GM19025 (cell line): Measurements from ENCODE around the gene NPHP4.

Experiments used
- ATAC-seq: cut with Tn5 transposase; IDR thresholded peaks from one replicate; pipeline ENCODE4 v1.9.1; 2021; ENCODE audit warnings: mild to moderate bottlenecking, low read depth, moderate library complexity; ENCODE audit not compliant: unreplicated experiment

NPHP4 gene

DNA sequence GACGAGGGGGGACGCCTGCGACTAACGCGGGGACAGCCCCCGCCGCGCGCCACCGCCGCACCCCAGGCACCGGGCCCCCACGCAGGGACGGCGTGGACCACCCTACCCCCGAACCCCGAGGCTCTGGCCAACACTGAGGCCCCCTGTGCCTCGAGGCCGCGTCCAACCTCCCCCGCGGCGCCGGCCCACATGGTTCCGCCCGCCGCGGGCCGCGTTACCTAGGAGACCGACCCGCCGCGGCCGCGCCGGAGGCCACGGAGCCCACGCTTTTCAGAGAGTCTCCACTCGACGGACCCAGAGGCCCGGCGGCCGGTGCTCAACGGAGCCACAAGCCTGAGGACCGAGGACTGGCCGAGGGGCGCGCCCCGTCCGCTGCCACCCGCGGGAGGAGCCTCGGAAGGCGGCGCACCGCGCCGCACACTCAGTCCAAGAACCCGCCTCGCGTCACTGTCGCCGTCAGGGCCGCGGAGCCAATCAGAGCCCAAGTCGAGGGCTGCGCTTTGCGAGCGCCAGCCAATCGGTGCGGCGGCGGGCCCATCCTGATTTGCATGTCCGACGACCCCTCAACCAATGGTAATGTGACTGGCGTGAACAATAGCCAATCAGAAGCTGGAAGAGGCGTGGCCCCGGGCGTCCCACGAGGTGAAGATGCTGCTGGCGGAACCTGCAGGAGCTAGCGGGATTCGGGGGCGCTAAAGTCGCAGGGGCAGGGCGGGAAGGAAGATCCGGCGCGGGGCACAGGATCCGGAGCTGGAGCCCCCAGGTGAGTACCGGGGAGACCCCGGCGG lies at the start of gene NPHP4:
NPHP4 (minus strand) TSS at position 400 of the 788 bp plus-strand sequence. CDS start 6,136 bp downstream, outside the sequence.
- ATAC-seq = peak; percentile 90

DNA sequence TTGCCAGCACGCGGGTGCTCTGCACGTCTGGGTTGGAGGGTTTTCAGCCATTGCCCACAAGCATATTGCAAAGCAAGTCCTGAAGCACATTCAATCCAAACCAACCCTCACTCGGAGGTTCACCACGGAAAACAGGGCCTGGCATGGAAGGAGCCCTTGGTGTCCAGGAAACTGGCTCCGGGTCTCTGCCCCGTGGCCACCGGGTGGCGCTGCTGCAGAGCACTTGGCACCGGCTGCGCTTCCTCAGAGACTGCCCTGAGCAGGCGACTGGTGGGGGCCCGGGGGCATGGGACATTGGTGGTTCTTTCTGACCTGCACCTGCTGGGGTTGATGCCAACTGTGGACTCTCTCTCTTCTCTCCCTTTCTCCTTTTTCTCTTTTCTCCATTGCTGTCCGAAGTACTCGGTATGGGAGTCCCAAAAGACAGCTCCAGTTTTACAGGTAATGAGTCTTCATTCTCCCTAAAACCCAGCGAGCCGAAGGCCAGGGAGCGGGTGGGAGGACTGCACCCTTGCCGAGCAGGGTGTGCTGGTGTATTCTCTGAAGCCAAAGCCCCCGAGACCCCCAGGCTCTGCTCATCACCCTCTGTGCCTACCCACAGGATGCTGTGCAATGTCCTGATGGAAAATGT lies 49.3 kb upstream of the NPHP4 start:
- no peak for ATAC-seq

DNA sequence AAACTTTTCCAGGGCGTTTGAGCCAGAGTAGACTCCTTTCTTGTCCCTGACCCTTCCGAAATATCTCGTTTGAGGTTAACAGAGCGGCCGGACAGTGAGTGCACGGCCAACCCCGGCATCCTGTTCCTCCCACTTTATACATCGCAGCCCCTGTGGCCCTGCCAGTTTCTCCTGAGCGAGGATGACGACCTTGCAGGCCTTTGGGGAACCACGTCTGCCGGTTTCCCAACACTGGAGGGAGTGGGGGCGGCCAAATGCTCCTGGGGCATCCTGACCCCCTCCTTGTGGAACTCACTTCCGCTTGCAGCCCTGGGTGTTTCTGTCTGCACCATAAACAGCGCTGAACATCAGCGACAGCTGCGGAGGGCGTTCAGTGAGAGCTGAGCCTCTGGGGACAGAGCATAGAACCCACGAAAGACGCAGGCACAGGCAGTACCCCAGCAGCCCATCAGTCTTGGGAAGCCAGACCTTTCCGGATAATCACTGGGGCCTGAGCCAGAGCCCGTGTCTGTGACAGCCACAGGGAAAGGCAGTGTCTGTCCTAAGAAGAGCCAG lies 48.7 kb upstream of the NPHP4 start:
- no peak for ATAC-seq

DNA sequence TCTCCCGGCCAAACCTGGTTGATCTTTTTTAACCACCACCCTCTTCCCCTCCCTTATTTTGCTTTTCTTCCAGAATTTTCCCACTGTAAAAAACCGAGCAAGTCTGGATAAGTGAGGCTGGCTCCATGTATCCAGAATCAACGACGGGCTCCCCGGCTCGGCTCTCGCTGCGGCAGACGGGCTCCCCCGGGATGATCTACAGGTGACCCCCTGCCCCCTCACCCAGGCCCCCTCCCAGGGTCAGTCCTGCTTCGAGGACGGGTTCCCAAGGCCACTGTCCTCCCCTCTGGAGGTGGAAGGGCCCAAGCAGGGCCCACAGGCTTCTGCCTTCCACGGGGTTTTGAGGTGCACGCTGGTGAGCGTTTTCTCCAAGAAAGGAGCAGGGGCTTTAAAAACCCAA lies 48.2 kb upstream of the NPHP4 start:
- no peak for ATAC-seq

DNA sequence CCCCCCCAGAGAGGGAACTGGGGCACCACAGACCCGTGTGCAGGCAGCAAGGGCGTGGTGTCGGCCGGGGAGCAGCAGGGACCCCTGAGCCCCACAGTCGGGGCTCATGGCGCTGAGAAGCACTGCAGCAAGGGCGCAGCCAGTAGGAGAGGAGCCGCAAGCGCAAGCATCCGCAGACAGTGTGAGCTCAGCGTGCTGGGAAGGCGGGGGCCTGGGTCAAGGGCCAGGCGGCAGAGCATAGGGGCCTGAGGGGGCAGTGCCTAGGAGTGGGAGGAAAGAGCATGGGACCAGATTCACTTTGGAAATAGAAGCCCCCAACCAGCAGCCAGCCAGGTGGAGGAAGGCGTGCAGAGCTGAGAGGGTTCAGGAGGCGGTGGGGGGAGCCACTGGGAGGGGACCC lies 46.8 kb upstream of the NPHP4 start:
- ATAC-seq = no peak

DNA sequence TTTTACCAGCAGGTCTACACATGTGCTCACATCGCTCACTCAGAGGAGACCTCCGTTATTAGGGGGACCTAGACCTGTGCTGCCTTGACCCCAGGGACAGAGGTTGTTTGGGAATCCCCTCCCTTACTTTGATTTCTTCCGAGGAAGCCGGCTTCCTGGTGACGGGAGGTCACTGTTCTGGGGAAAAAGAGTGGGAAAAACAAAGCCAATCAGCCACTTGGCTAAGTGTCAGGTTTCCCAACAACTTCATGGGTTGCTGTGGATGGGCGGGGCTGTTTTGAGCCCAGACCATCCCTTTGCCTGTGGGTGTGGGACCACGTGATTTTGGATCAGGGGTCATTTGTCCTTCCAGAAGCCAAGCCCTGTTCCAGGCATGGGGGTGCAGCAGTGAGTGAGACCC lies 46.4 kb upstream of the NPHP4 start:
- no peak for ATAC-seq

DNA sequence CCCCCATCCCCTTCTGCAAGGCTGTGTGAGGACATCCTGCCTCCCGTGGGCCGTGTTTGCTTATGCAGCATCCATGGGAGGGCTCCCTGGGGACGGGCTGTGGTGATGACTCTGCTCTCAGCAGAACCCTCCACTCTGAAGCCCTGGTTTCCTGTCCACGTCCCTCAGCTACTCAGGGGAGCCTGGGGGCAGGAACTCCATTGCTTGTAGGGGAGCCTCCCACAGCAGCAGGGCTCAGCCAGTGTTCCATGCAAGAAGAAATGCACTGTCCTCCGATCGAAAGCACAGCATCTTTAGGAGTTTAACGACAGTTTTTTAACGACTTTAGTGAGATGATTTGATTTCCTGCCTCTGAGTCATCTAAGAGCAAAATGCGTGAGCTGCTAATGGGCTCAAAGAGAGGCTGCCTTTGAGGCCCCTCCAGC lies 45.1 kb upstream of the NPHP4 start:
- no peak for ATAC-seq

DNA sequence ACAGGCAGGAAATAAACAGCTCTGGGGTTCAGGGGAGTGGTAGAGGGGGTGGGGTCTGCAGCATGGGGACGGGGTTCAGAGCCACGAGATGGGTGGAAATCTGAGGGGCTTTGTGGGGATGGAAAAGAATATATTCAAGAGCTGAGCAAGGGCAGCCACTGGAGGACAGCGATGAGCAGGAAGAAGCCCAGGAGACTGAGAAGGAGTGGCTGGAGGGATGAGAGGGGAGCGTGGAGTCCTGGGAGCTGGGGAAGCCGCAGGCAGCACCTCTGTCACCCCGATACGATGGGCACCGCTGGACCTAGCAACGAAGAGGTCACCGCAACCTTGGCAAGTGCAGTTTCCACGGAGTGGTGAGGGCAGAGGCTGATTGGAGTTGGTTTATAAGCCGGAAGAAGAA lies 43.5 kb upstream of the NPHP4 start:
- no peak for ATAC-seq

DNA sequence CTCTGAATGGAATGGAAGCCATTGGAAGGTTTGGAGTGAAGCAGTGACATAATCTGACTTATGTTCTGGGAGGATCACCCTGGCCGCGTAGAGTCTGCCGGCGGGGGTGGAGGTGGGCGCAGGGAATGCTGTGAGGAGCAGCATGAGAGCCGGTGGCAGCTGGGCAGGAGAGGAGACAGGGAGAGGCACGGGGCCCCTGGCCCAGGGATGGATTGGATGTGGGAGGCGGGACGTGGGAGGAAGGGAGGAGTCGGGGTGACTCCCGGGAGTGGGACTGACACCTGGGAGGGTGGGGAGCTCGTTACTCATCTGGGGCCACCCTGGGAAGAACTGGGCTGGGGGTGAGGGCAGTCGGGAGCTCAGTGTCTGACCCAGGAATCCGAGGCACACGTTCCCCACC lies 43.1 kb upstream of the NPHP4 start:
- ATAC-seq = no peak

DNA sequence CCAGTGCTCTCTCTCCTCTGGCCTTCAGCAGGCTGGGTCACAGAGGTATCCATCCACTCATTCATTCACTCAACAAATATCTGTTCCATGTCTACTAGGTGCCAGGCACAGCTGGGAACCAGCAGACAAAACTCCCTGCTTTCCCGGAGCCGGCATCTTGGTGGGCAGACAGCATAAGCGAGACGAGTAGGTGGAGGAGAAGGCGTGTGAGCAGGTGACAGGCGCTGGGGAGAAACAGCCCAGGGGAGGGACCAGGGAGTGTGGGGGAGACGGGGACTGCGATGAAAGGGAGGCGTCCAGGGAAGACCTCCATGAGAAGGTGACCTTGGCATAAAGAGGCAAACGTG lies 42.5 kb upstream of the NPHP4 start:
- no peak for ATAC-seq

DNA sequence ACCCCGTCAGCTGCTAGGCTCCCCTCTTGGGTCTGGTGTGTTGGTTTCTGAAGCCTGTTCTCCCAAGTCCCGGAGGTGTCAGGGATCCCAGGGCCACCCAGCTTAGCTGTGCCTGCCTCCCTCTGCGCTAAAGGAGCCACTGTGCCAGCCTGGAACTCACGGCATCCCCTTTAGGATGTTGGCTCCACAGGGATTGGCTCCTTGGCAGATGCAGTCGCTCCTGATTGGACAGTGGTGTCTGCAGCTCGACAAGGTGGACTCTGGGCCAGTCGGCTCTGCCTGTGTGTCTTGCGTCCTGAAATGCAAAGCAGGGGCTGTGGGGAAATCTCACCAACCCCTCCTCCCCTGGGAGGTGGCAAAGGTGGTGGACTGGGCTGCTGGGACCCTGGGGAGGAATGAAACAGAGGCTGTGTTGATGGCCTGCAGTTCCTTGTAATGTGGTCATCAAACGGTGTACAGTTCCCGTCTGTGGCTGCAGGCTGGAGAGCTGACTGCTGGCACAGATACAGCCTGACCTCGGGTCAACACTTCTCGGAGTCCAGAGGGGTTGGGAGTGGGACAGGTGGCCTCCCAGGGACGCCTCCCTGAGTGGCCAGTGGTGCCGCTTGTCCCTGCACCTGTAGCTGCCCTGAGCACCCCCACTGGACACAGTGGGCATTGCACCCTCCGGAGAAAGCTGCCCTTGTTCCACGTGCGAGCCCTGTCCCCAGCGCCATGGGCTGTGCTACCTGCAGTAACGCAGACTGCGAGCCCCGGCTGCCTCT lies 41.9 kb upstream of the NPHP4 start:
- no peak for ATAC-seq

DNA sequence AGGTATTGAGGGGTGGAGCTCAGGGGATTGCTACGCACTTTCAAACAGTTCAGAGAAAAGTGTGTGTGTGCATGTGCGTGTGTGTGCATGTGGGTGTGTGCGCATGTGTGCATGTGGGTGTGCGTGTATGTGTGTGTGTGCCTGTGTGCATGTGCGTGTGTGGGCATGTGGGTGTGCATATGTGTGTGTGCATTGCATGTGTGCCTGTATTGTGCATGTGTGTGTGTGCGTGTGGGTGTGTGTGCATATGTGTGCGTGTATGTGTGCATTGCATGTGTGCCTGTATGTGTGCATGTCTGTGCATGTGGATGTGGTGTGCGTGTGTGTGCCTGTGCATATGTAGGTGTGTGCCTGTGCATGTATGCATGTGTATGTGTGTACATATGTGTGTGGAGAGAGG lies 40.9 kb upstream of the NPHP4 start:
- no peak for ATAC-seq

DNA sequence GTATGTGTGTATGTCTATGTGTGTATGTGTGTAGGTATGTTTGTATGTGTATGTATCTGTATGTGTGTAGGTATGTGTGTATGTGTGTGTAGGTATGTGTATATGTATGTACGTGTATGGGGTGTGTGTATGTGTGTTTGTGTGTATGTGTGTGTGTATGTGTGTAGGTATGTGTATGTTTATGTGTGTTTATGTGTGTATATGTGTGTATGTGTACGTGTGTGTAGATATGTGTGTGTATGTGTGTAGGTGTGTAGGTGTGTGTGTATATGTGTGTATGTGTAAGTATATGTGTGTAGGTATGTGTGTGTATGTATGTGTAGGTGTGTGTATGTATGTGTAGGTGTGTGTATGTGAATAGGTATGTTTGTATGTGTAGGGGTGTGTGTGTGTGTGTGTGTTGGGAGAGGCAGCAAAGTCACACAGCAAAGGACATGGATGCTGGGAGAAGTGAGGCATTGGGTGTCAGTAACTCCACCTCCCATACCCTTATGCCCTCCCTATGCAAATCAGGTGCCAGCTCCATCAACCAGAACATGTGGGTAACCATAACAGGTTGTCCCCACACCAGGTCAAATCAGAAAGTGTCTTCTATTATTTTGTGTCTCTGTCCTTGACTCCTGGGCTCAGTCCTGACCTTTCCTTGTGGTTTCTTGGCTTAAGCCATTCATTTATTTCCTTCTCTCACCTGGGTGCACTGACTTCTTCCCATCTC lies 38.5 kb upstream of the NPHP4 start:
- ATAC-seq = no peak

DNA sequence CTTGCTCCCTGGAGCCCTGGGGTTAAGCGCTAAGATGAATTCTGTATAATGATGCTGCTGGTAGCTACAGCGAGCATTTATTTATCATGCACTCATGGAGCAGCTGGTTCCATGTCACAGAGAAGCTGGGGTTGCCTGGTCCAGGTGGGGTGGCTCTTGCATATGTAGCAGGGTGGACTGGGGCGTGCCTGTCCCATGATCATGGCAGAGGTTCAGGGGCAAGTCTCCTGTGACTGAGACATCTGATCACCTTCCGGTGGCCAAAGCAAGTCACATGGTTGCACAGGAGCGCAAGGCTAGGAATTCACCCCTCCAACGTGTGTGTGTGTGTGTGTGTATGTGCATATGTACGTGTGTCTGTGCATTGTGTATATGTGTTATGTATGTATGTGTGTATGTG lies 37.9 kb upstream of the NPHP4 start:
- no peak for ATAC-seq

DNA sequence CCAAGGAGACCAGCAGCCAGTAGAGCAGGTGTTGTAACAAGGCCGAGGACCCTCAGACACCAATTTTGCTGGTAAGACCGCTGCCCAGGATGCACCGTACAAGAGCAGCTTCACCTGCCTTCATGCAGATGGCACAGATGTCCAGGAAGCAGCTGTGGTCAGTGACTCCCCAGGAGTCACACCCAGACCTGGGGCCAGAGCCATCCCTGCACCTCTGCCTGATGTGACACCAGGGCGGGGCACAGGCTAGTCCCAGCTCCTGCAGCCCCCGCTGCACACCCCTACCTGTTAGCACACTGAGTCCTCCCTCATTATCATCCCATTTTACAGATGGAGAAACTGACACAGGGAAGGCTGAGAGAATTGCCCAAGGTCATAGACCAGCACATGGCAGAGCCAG lies 37.1 kb upstream of the NPHP4 start:
- no peak for ATAC-seq

DNA sequence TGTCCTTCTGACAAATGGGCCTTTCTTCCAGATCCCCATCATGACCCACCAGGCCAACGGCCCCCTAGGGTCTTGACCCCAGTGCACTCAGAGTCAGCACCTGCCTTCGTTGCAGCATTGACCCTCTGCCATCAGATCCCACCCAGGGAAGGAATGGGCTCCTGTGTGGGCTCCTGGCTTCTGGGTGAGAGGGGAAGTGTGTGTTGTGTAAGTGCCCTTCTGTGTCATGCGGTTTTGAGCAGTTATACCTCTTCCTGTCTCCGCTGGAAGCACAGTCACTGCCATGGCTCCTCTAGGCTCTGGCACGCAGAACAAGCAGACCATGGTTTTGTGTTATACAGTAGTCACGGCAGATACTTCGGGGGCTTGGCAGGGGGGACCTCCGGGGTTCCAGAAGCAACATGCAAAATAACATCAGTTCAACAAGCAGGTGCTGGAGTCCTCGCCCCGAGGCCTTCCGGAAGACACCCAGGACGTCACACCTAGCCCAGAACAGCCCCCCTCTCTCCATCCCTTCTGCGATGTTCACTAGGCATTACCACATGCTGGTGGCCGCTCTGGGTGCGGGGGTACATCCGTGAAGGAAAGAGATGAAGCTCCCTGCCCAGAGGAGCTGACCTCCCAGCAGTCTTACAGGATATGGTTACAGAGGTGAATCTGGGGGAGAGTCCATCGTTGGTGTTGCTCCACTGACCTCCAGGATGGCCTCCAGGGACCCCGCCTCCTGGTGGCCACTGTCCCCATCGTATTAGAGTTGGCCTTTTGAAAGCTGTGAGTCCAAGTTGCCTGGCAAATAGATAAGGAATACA lies 36.0 kb upstream of the NPHP4 start:
- no peak for ATAC-seq

DNA sequence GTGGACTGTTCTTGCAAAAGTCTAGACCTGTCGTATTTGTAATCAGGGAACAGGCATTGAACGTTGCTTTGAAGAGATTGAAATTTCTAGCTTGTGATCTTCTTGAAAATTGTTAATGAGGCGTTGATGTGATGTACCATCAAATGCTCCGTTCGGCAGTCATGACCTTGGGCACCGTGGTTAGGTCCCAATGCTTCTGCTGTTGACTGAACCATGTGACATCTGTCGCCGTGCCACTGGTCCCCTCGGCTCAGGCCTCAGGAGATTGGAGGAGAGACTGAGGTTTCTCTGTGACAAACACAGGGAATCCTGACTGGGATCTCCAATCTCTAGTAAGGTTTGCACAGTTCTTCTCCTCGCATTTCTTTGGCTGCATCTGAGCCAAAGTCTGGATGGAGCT lies 35.4 kb upstream of the NPHP4 start:
- no peak for ATAC-seq

DNA sequence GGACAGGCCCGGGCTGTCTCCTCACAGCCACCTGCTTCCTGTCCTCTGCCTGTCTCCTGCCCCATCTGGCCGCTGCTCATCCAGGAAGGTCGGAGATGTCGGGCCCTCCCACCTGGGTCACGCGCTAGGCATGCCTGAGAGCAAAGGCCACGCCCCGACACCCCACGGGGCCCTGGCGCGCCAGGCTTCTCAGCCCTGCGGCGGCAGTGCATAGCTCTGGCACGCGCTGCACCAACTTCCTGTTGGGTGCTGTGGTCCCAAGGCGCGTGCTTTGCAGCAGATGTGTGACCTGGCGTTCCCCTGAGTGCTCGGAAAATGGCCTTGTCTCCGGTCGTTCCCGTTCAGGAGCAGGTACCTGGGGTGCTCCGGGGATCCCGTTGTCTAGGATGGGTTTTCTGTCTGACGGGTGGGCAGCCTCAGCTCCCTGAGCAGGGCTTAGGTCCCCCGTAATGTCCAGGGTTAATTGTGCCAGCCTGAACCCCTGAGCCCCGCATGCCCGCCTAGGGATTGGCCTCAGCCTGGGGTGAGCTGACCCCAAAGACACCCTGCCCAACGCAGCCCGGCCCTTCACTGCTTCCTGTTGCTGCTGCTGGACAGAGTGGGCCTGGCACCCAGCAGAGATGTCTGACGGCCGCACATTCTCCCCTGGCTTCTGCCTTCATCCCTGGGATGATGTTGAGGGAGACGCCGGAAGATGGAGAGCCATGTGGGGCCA lies 34.0 kb upstream of the NPHP4 start:
- ATAC-seq = peak; percentile 79
